ENCODE results near the gene RECQL5.

RECQL5 gene

DNA sequence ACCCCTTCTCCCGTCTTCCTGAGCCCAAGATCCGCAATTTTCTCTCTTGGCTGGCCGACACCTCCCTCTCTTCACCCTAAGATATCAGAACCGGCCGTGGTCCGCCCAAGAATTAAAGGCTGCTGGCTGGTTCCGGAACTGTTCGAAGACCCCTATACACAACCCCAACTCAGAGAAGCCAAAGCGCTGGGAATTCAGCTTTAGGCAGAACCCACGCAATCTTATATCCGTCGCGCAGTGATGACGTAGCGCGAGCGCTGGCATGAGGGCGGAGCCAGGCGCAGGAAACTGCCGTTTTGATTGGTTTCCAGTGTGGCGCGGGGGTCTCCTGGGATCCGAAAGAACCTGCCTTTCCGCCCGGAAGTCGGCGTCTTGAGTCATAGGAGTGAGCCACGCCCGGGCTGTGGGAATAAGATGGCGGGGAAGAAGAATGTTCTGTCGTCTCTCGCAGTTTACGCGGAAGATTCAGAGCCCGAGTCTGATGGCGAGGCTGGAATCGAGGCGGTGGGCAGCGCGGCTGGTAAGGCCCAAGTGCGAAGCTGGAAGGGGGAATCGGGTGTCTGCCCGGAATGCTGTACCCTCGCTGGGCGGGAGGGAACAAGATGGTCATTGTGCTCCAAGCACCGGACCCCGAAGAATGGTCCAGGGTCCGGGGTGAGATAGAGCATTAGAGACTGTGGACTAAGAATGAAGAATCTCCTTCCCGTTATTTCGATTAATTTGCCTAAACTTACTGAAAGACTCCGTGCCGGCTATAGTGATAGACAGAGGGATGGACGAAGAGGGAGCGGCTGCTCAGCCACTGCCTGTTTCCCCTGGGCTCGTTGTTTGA is at the start of gene RECQL5, which contains the start of gene SAP30BP:
Gene RECQL5, minus strand, starts transcription at position 196 of the 832 bp plus-strand sequence. CDS start 597 bp downstream, outside the sequence.
Gene SAP30BP, plus strand, starts transcription at position 380 of the 832 bp plus-strand sequence. Its CDS starts 35 bp downstream, at position 415.
- DNase-seq: peak; percentile 99

GRCh38 chr17:75712446-75712845 is 45.5 kb upstream of the RECQL5 start:
- DNase-seq: no peak

DNA sequence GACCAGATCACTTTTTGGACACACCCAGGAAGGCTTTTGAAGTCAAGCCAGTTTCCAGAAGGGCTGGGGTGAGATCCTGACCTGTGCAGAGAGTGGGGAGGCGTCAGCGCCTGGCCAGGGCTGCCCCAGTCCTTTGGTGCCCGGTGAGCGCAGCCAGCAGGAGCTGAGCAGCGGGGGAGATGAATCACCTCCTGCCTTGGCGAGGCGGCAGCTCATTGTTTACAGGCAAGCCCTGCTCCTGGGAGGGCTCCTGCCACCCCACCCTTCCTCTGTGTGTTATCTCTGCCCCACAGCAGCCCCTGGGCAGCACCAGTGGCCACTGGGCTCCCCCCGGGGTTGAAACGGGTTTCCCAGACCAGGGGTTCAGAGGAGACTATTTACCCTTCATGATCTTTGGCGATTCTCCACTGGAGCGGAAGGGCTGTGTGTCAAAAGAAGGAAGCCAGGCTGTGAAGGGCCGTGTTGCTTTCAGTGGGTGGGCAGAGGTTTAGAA is 40.2 kb upstream of the RECQL5 start:
- DNase-seq: no peak

GRCh38 chr17:75706042-75706728 is 39.2 kb upstream of the RECQL5 start:
- DNase-seq: no peak

GRCh38 chr17:75704963-75705875 is 38.3 kb upstream of the RECQL5 start:
- DNase-seq: no peak

DNA sequence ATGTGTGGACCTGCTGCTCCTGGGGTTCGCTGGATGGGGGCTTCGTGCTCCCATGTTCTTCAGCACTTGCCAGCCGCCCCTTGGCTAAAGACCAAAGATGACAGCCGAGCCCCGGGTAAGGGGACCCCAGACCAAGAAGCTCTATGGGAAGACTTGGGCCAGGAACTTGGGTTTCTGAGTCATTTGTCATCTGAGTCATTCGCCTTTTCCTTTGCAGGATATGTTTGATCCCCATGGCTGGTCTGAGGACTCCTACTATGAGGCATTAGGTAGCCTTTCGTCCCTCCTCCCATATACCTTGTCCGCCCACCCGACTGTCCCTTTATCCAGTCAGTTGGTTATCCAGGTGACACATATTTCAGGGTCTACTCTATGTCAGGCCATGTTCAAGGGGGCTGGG is 36.6 kb upstream of the RECQL5 start:
- no peak for DNase-seq

DNA sequence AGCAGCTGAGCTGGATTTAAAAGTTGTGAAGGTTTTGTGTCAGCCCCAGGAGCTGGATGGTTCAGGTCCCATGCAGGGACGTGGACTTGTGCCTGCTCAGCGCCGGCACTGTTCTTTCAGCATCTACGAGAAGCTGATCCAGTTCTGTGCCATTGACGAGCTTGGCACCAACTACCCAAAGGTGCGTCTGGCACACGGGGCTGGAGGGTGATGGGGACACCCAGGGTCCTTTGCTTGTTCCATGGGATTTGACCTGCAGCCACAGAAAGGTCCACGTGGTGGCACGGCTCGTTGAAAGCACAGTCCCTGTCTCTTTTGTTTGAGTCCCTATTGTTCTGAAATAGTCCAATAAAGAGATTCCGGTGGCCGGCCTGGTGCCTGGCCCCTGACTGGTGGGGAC is 36.2 kb upstream of the RECQL5 start:
- DNase-seq: no peak

GRCh38 chr17:75701288-75701687 is 34.3 kb upstream of the RECQL5 start:
- no peak for DNase-seq

DNA sequence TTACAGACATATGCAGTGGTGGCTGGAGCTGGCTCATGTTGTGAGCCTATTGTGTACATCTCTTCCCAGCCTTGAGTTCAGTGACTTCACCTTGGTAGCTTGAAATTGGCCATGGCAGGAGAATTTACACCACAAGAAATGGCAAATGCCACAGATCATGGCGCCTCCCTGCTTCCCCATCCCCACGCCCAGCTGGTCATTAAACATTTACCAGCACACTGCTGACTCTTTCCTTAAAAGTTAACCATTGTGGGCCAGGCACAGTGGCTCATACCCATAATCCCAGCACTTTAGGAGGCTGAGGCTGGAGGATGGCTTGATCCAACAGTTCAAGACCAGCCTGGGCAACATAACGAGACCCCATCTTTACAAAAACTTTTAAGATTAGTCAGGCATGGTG is 31.7 kb upstream of the RECQL5 start:
- DNase-seq: no peak

DNA sequence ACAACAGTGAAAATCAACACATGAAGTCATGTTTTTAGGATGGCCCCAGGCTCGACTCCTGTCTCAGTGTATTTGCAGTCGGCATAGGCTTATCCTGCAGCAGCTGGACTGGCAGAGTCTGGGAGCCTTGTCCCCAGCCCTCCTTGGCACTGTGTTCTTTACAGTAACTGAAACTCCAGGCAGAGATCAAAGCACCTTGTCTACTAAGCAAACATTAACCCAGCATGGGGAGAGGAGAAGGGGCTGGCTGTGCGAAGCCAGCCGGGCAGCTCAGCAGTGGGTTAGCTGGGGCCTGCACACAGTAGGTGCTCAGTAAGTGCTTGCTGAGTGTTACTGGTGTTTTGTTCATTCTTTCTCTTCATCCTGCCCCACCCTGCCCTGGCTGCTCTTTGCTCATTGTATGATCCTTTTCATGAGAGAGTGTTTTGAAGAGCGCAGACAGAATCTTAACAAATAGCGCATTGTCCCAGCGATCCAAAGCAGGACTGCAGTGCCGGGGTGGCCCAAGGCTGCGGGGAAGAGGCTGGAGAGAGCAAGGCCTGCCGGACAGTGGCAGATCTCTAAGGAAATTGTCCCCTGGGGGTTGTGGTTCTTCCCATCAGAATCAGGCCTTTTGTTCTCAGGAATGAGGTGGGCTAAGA is 30.8 kb upstream of the RECQL5 start:
- DNase-seq: no peak

DNA sequence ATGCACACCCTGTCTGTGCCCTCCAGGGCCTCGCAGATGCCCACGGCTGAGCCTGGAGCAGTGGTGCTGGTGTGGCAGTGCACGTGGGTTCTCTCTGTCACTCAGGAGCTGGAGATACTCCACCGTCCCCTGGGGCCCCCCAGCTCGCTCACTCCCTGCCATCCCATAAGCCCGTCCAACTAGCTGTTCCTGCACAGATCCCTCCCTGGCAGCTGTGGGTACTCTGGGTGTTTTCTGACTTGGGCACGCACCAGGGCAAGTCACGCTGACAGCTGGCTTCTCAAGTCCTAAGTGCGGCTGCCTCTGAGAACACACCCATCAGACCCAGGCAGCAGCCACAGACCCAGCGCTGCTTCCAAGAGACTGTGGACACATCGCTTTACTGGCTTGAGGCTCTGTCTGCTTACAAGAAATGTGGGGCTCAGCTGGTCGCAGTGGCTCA is 28.9 kb upstream of the RECQL5 start:
- DNase-seq: no peak

DNA sequence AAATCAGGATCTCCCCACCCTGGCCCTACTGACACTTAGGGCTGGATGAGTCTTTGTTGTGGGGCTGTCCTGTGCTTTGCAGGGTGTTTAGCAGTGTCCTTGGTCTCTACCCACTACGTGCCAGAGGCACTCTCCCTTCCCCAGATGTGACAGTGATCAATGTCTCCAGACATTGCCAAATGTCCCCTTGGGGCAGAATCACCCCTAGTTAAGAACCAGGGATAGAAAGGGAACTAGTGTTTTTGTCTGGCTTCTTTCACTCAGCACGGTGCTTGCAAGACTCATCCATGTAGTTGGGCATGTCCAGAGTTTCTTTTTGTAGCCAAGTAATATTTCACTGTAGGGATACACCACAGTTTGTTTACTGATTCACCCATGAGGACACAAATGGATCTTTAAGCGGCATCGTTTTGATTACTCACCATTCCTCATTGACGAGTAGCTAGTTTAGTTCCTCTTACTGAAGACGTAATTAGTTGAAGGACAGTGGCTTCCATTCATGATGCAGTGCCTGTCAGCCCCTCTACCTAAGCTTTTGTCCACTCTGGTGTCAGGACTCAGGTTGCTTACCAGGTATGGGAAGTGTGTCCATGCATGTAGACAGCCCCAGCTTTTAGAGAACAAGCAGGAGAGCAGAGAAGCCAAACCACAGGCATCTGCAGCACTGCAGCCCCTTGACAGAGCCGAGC is 28.3 kb upstream of the RECQL5 start:
- peak; percentile 41 for DNase-seq

GRCh38 chr17:75694536-75694935 is 27.6 kb upstream of the RECQL5 start:
- no peak for DNase-seq

DNA sequence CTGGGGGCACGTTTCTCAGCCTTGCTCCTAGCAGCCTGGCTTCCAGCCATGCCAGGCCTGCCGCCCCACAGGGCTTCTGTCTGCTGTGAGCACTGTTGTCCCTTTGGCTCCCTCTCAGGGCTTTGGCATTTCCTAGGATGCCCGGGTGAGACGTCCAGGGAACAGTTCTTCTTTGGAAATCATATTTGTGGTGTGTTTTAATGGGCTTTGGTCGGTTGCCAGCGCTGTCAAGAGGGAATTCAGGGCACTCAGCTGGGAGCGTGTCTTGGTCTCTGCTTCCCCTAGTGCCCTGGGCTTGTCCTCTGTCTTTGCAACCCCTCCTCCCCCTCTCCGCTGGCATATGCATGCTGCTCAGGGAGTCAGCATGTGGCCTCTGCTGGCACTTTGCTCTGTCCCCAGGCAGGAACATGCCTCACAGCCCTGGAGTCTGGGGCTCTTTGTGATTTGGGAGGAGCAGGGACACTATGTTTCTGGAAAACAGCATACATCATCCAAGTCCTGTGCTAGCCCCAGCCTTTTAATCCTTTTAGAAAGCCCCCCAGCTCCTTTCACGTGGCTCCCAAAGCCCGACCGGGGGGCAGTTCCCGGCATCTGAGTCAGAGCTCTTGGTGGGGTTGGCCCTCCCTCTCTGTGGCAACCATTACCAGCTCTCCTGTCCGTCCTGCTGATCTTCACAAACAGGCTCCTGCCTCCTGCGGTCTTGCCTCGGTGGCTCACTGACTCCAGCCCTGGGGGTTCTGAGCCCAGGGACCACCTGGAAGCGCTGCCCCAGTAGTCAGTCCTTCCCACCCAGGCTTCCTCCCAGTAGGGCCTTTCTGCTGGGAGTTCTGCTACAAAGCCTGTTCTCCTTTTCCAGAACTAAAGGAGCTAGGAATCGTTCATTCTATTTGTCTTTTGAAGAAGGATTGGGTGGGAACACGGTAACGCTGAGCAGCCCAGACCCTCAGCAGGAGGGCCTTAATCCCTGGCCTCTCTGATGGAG is 26.8 kb upstream of the RECQL5 start:
- no peak for DNase-seq

- no peak for DNase-seq
These were observed 26.0 kb upstream of the RECQL5 start for GRCh38 chr17:75692976-75693375.

DNA sequence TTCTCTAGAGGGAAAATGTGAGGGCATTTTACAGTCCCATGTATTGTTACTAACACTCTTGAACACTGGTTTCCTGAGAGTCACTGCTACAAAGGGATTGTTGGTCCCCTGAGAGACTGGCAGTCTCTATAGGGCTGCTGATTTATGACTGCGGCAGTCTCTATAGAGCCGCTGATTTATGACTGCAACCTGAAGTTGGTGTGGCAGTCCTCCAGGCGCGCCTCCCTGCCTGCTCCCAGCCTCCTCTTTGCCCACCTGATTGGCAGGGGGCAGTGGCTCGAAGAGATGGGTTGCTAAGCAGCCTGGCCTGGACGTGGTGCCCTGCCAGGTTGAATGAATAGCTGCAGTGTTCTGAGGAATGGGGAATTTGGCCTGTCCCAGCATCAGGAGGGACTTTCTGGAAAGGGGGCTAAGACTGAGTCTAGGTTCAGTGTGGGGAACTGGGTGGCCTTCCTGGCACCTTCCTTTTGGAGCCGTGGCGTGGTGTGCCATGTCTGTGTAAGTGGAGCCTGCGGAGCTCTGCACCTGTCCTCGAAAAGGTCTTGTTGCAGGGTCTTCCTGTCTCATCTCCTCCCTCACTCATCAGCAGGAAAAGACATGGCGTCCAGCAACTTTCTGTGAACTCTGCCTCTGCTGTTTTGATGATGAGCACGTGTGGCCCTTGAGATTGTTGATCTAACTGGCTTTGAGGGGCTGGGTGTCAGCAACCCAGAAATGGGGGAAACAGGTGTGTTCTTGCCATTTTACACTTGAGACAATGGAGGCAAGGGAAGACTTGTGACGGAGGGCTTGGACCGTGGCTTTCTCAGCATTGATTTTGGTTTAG is 25.1 kb upstream of the RECQL5 start:
- DNase-seq: no peak

DNA sequence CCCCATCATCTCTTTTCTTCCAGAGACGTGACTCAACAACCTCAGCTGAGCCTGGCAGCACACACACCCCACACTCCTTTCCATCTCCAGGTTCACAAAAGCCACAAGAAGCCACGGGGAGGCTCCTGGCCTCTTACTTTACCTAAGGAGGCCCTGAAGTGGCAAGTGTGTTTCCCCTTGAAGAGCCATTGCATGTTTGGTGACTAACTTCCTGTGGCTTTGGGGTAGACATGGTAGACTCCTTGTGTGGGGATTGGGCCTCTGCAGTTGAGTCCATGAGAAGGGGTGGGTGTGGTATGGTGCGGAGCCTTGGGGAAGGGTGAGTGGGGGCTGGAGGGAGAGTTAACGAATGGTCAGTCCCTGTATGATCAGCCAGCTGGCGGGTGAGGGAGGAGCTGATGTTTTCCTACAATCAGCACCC is 24.4 kb upstream of the RECQL5 start:
- DNase-seq: no peak

- no peak for DNase-seq
These were observed 22.5 kb upstream of the RECQL5 start for GRCh38 chr17:75689441-75689873.

DNA sequence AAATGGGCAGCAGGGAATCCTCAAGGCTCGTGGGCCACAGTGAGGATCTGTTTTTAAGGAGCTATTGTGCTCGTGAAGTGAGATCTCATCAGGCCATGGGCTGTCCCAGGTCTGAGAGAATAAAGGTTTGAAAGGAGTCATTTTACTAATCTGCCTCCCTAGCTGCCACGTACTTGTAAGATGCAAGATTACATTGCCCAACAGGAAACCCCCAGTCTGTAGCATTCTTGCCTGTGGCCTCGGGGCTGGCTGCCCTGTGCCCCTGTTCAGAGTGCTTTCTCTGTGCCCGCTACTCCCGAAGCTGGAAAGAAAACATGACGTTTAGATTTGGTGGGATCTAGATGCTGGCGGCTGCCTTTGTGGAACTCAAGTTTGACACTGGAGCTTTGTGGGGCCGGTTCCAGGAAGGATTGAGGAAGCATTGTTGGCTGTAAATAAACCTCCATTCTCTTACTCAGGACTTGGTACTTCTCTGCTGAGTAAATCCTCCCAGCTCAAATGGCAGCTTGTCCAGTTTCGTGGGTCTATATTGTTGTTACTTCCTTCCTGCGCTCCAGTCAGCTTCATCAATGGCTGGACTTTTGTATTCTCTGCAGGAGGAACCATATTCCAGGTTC is 21.4 kb upstream of the RECQL5 start:
- DNase-seq: peak; percentile 67
